Femur (tissue), 1 donor: ENCODE measurements around the gene RBBP8NL.
A peak's percentile ranks its signal among the peaks of the same experiment; 100 is the strongest.

Source experiments
- DNase-seq: peaks from one replicate; pipeline ENCODE4 v3.0.0-alpha.2; 2017

RBBP8NL gene

GRCh38 chr20:62371588-62372041 is 55.7 kb downstream of the RBBP8NL start:
- no peak for DNase-seq

GRCh38 chr20:62370807-62371587 is 56.3 kb downstream of the RBBP8NL start:
- no peak for DNase-seq

- DNase-seq, result peak; percentile 84
Observed at GRCh38 chr20:62370115-62370806, 57.1 kb downstream of the RBBP8NL start.

DNA sequence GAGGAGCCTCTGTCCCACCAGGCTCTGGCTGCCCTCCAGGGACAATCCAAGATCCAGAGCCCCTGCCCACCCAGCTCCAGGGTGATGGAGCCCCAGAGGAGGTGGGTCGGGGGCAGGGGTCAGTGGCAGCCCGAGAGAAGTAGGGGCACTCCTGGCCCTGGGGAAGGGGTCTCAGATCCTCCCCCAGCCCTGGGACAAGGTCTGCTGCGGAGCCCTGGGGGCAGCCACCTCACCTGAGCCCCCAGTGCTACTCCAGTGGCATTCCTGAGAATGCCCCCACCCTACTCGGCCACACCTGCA is 57.6 kb downstream of the RBBP8NL start:
- no peak for DNase-seq

DNA sequence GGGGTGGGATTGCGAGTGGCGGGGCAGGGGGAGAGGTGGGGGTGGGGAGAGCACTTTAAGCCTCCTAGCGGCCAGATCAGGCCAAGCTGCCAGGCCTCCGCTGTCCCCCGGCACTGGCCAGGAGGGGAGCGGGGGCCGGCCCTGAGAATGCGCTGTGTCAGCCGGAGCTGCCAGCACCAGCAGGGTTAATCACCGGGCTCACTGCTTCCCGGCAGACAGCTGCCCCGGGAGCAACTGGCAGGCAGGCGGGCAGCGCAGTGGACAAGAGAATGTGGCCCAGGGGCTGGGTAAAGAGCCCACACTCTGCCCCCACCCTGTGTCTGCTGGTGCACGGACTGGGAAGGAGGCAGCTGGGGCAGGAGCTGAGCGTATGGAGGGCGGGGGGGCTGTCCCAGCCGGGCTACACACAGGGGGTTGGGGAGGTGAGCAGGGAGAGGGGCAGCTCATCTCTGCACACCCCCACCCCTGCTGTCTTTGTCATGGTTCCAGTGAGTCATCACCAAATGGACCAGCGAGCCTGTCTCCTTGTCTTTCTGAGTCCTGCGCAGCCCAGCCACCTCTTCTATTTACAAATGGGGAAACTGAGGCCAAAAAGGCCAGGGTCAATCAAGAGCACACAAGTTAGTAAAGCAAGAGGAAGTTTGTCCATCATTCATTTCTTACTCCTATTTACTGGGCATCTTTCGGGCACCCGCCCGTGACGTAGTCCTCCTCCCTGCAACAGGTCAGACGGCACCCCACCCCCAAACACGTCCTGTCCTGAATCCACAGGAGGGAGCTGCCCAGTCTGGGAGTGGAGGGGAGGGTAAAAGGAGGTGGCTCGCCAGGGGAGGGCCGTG is 58.1 kb downstream of the RBBP8NL start:
- peak; percentile 84 for DNase-seq

DNA sequence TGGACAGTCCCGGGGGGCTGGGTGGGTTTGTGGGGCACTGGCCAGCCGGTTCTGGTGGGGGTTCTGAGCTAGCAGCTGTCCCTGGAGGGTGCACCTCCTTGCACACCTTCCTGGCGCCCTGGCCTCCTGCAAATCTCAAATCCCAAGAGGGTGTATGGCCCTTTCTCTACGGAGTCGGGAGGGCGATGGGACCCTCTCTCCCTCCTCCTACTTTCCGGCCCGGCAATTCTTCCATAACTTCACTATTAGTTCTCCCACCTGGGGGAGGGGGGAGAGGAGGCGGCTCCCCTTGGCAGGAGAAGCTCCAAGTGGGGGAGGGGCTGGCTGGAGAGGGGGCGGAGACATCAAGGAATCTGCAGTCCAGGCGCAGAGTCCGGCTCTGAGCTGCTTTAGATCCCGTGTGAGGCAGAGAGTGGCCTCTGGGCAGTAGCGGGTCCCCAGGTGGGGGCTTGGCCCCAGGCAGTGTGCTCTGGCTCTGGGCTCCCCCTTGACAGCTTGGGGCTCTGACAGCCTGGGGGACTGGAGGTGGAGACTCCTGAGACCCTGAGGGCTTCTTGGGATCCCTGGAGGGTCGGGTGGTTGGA is 58.9 kb downstream of the RBBP8NL start:
- no peak for DNase-seq

DNA sequence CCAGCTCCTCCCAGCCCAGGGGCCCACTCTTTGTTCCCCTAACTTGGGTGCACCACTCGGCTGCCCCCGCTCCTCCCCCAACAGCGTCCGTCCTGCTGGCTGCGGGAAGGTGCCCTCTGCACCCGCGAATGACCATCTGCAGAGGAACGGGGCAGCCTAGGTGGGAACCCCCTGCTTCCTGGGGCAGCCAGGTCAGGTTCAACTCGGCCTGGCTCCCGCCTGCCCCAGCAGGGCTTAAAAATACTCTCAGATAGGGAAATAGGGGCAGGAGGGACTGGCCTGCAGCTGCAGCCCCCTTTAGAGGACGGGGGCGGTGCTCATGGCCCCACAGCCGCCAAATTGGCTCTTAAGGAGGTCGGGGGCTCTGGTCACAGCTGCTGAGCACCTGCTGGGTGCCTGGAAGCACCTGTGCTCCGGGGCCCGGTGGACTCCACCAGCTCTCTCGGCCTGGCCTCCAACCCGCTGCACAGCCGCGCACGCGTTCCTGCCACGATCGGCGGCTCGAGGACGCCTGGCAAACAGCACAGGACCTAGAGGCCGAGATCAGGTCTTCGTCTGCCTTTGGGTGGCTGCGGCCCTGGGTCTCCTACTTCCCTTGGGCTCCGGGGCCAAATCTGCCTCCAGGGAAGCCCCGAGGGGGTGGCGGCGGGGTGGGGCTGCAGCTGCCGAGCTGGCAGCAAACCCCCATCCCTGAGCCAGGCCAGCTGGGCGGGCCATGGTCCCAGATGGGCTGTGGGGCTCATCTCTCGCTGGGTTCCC is 59.5 kb downstream of the RBBP8NL start:
- DNase-seq, result peak; percentile 65

DNA sequence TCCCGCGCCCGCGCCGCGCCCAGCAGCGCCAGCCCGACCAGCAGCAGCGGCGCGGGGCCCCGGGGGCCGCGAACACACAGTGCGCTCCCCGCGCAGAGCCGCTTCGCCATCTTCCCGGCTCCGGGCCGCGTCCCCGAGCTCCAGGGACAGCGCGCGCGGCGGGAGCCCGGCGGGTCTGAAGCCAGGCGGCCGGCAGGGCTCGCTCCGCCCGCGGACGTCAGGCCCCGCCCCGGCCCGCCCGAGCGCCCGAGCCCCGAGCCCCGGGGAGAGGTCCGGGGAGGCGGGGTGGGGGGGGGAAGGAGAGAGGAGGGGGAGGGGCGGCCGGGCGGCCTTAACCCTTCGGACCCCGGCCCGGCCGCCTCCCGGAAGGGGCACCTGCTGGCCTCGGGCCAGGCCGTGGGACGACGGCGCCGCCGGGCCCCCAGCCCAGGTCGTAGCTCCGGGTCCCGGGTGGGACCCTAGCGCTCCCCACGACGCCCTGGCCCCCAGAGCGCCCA is 60.2 kb downstream of the RBBP8NL start, which contains the start of gene LAMA5:
Gene LAMA5, minus strand, starts transcription at position 177 of the 497 bp plus-strand sequence. Its CDS starts 67 bp downstream, at position 110.
- DNase-seq, result peak; percentile 65

DNA sequence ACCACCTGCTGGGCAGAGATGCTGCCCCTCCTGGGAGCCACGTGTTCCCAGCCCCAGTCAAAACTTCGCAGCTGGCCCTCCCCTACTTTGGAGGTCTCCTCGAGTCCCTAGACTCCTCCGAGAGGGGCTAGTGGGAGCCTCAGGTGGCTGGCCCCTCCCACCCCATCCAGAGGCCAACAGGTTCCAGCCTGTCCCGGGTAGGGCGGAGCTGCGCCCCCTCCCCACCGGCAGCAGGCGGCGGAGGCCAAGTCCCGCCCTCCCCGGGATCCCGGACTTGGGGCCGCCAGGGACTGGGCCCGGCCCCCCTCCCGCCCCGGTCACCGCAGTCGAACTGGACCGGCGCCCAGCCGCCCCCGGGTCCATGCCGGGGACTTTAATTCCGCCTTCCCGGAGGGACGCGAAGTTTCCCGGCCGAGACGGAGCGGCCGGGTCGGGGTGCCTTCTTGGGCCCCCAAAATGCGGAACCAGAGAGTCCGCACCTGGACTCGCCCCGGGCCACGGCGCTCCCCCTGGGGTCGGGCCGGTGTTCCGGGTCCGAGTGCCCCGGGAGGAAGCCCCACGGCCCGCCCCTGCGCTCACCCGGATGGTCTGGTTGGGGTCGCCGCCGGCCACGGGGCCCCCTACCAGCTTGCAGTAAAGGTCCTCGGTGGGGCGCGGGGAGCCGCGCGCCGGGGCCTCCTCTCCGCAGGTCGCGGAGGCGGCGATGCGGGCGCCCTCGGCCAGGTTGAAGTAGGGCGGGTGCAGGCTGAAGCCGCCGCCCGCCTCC is 60.8 kb downstream of the RBBP8NL start:
- DNase-seq, result peak; percentile 40

- peak; percentile 34 for DNase-seq
Observed at GRCh38 chr20:62365814-62366369, 61.4 kb downstream of the RBBP8NL start.

DNA sequence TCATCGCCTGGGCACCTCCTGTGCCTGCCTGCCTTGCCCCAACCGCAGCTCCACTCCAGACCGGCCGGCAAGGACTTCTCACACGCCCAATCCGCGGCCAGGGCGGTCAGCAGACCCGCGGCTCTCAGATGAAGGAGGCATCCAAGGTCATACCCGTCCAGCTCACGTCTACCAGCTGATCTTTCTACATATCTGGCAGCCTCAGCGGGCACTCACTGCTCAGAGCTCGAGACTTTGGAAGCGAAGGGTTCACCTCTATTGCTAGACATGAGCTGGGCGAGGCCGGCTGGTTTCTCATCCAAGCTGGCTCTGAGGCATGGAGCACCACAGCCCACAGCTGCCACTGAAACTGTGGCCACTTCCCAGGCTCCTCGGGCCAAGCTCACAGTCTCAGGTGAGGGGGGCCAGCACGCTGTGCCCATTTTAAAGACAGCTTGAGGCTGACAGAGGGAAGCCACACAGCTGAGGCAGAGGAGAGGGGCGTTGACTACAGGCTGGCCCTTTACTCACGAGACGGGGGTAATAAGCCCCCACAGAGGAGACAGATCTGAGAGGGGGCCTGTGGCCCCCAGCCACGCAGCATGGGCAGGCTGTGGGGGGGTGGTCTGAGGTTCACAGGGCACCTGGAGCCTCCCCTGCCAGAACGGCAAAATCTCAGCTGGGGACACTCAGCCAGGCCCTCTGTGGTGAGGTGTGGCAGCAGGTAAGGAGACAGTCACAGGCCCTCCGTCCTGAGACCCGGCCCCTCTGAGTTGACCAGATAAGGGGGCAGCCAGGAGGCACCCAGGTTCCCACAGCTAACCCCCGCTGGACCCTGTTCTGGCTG is 62.2 kb downstream of the RBBP8NL start:
- no peak for DNase-seq

DNA sequence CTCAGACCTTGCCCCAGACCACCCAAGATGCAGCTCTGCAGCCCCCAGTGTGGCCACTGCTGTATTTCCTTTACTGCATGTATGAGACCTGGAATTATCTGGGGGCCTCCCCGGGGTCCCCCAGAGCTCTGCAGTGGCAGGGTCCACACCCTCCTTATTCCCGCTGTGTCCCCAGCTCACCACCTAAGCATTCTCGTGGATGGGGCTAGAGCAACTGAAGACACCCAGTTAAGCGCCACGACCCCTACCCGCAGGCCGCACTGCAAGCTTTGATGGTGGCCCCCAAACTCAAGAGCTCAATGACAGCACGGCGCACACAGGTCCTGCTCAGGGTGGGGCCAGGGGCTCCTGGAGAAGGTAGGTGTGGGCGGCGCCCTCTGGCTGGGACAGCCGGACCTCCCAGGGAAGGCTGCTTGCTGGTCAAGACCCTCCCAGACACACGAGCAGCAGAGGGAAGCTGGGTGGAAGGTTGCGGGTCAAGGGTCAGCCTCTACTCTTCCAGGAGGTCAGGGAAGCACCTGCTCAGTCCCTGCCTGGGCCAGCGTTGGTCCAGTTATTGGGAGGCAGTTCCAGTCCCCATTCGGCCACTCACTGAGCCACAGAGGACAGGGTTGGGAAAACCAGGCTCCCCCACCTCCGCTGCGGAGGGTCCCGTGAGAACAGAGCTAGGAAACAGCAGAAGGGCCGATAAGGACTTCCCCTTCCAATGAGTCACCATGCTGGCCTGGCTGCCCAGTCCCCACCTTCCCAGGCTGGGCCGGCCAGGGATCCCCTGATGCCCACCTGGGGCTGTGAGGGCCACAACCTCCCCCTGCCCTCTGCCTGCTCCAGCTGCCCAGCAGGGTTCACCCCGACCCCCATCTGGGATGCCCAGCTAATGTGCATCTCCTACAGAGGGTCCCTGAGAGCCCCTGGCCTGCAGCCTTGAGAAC is 63.2 kb downstream of the RBBP8NL start:
- no peak for DNase-seq

- DNase-seq, result no peak
Observed at GRCh38 chr20:62362991-62363919, 64.1 kb downstream of the RBBP8NL start.

DNA sequence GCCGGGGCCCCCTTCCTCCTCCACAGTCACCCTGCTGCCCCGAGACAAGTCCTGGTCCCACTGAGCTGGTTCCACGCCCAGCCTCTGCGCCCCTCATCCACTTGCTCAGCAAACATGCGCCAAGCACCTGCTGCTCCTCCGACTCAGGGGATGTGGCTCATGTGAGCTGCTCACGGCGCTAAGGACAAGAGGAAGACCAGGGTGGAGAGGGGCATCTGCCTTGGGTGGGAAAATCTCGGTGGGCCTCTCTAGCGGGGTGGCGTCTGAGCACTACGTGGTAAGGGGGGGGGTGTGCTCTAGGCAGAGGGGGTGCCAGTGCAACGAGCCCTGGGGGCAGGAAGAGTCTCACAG is 64.8 kb downstream of the RBBP8NL start:
- DNase-seq, result peak; percentile 45

DNA sequence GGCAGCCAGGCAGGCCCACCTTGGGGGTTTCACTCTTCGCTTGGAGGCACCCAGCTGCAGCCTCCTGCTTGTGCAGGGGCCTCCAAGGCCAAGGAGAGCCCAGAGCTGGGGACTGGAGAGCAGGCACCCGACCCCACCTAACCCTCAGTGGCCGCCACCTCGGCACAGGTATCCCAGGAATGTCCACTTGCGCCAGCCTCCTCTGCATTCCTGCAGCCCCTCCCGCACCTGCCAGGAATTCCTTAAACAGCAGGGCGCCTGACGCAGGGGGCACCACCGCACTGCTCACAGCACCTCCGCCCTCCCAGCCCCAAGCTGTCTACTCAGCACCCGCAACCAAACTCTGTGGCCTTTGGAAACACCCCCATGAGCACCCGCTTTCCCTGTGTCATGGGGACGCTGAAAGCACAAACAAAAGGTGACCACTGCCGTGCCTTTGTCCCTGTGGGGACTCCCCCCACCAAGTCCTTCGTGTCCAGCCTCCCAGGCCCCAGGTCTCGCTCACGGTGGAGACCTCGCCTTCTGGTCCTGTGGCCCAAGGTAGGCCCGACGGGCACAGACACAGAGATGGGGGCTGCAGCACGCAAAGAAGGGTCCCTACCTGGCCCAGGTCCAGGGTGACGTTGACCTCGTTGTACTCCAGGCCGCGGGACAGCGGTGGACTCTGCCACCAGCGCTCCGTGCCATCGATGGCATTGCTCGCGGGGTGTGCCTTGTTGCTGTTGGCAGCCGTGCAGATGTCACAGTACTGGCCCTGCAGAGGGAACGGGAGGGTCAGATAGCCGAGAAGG is 65.3 kb downstream of the RBBP8NL start:
- DNase-seq, result no peak

DNA sequence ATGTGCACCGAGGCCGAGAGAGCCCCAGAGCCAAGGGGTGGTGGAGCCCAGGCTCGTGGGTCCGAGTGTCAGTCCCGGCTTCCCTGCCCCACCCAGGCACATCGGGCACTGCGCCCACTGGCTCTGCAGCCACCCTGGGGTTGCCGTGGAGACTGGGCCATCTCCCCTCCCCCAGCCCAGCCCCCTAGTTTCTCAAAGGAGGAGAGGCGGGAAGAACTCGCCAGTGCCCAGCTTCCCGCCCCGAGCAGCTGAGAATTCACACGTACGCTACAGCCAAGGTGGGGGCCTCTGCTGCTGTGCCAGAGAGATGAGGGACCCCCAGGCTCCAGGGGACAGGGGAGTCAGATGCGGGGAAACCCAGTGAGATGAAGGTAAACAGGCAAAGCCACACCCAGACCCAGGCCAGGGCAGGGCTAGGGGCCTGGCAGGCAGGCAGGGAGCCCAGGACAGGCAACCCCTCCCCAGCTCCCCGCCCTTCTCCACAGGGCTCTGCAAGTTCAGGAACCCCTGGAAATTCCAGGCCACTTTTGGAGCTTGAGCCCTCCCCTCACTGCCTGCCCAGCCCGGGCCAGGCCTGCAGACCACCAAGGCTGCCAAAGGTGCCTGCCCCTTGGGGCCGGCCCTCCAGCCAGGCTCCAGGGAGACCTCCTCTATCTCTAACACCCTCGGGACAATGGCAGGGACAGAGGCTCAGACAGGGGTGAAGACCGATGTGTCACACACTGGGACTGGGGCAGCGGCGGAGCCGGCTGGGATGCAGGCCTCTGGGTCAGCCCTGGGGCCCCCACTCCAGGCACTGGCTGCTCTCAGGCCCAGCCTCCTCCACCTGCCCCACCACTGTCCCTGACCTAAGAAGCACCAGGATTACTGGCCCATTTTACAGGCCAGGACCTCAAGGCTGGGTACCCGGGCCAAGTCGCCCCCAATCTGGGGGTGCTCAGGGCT is 66.2 kb downstream of the RBBP8NL start:
- DNase-seq, result peak; percentile 57
